Astrocyte (in vitro differentiated cells and primary cell): ENCODE measurements around the gene IST1. TPM values are rescaled to one million over a fixed set of nuclear protein-coding genes. Genes with fewer than 3 reads are reported as not detected.

Source experiments
- DNase-seq: peaks from one replicate; pipeline ENCODE4 v3.0.0-alpha.2; 2010; ENCODE audit warnings: low read depth
- FAIRE-seq: peaks from 2 replicates; lab custom pipeline; 2011; peaks lifted over from hg19 to GRCh38; lab: Jason Lieb, UNC
- H2AFZ ChIP-seq: 2 replicates; pipeline ENCODE4 v1.6.0; 2012; ENCODE audit warnings: low read depth, low read length, inconsistent platforms
- H3K27ac ChIP-seq: 2 replicates; pipeline ENCODE4 v1.5.1; 2011; ENCODE audit warnings: low read depth, low read length, inconsistent platforms
- H3K27me3 ChIP-seq: 2 replicates; pipeline ENCODE4 v1.6.0; 2011; ENCODE audit warnings: low read length, inconsistent platforms; ENCODE audit not compliant: insufficient read depth
- H3K36me3 ChIP-seq: 2 replicates; pipeline ENCODE4 v1.5.1; 2011; ENCODE audit warnings: low read length, inconsistent platforms; ENCODE audit not compliant: insufficient read depth
- H3K4me1 ChIP-seq: 2 replicates; pipeline ENCODE4 v1.5.1; 2011; ENCODE audit warnings: low read length, inconsistent platforms; ENCODE audit not compliant: insufficient read depth
- H3K4me2 ChIP-seq: 2 replicates; pipeline ENCODE4 v1.6.0; 2012; ENCODE audit warnings: low read length, inconsistent platforms
- H3K4me3 ChIP-seq: 2 replicates; pipeline ENCODE4 v1.5.1; 2011; ENCODE audit warnings: low read depth, mild to moderate bottlenecking, low read length, inconsistent platforms; ENCODE audit not compliant: insufficient read depth
- H3K79me2 ChIP-seq: 2 replicates; pipeline ENCODE4 v1.6.0; 2012; ENCODE audit warnings: mild to moderate bottlenecking, low read length, inconsistent platforms; ENCODE audit not compliant: insufficient read depth
- H3K9ac ChIP-seq: 2 replicates; pipeline ENCODE4 v1.6.0; 2012; ENCODE audit warnings: mild to moderate bottlenecking, low read length, inconsistent platforms
- H3K9me3 ChIP-seq: 2 replicates; pipeline ENCODE4 v1.5.1; 2012; ENCODE audit warnings: low read depth, mild to moderate bottlenecking, low read length, inconsistent platforms; ENCODE audit not compliant: insufficient read depth
- H4K20me1 ChIP-seq: 2 replicates; pipeline ENCODE4 v1.6.0; 2012; ENCODE audit warnings: low read length, inconsistent platforms; ENCODE audit not compliant: insufficient read depth
- H3K27ac Mint-ChIP-seq: one replicate; pipeline ENCODE4 v1.8.0; 2021; ENCODE audit warnings: mild to moderate bottlenecking, mixed read lengths; ENCODE audit not compliant: unreplicated experiment
- H3K27me3 Mint-ChIP-seq: one replicate; pipeline ENCODE4 v1.8.0; 2021; ENCODE audit warnings: low read depth, mixed read lengths; ENCODE audit not compliant: unreplicated experiment
- H3K36me3 Mint-ChIP-seq: one replicate; pipeline ENCODE4 v1.8.0; 2021; ENCODE audit warnings: low read depth, mixed read lengths; ENCODE audit not compliant: unreplicated experiment
- H3K4me1 Mint-ChIP-seq: one replicate; pipeline ENCODE4 v1.8.0; 2021; ENCODE audit warnings: low read depth, mixed read lengths; ENCODE audit not compliant: unreplicated experiment
- H3K4me3 Mint-ChIP-seq: one replicate; pipeline ENCODE4 v1.8.0; 2021; ENCODE audit warnings: mild to moderate bottlenecking, moderate library complexity, mixed read lengths; ENCODE audit not compliant: unreplicated experiment
- H3K9me3 Mint-ChIP-seq: one replicate; pipeline ENCODE4 v1.8.0; 2021; ENCODE audit warnings: mild to moderate bottlenecking, mixed read lengths; ENCODE audit not compliant: unreplicated experiment
- CTCF ChIP-seq: IDR thresholded peaks from 2 replicates; pipeline ENCODE4 v1.5.1; 2011; ENCODE audit warnings: low read depth, mild to moderate bottlenecking, inconsistent platforms, low read length, moderate library complexity; ENCODE audit not compliant: insufficient read depth
- EZH2 ChIP-seq: IDR thresholded peaks from 2 replicates; pipeline ENCODE4 v1.6.1; 2012; ENCODE audit warnings: mild to moderate bottlenecking, low read length, inconsistent platforms; ENCODE audit not compliant: insufficient read depth
- total RNA-seq: library from RNA; stranded (reverse); gene quantifications from 2 replicates; pipeline ENCODE4 v1.2.1, GENCODE V29; 2021

IST1 gene
- total RNA-seq, 1 donor from 2014 or later = 241 TPM

- no peaks in the 10 kb centered on the region for H3K36me3 ChIP-seq
- H3K27ac ChIP-seq = no peak overlapping the region
- TF ChIP-seq CTCF = no peak
- no peak for TF ChIP-seq EZH2
- H3K9ac ChIP-seq = no peak overlapping the region
- H3K27ac Mint-ChIP-seq = no peak overlapping the region
- no peaks in the 10 kb centered on the region for H3K27me3 Mint-ChIP-seq
- H3K4me3 ChIP-seq = no peak overlapping the region
- H3K36me3 Mint-ChIP-seq = no peaks in the 10 kb centered on the region
- no peaks in the 10 kb centered on the region for H3K9me3 Mint-ChIP-seq
- DNase-seq = no peak
- H4K20me1 ChIP-seq = no peaks in the 10 kb centered on the region
- no peaks in the 10 kb centered on the region for H3K9me3 ChIP-seq
- H3K27me3 ChIP-seq = no peaks in the 10 kb centered on the region
- FAIRE-seq = no peak
- no peaks in the 10 kb centered on the region for H3K4me1 ChIP-seq
- no peak overlapping the region for H3K4me2 ChIP-seq
- peaks cover 6% of the 10 kb centered on the region for H3K4me1 Mint-ChIP-seq
- no peak overlapping the region for H2AFZ ChIP-seq
- H3K4me3 Mint-ChIP-seq = no peak overlapping the region
- H3K79me2 ChIP-seq = no peaks in the 10 kb centered on the region
These were observed 61.2 kb downstream of the IST1 start for GRCh38 chr16:71956486-71956885.

DNA sequence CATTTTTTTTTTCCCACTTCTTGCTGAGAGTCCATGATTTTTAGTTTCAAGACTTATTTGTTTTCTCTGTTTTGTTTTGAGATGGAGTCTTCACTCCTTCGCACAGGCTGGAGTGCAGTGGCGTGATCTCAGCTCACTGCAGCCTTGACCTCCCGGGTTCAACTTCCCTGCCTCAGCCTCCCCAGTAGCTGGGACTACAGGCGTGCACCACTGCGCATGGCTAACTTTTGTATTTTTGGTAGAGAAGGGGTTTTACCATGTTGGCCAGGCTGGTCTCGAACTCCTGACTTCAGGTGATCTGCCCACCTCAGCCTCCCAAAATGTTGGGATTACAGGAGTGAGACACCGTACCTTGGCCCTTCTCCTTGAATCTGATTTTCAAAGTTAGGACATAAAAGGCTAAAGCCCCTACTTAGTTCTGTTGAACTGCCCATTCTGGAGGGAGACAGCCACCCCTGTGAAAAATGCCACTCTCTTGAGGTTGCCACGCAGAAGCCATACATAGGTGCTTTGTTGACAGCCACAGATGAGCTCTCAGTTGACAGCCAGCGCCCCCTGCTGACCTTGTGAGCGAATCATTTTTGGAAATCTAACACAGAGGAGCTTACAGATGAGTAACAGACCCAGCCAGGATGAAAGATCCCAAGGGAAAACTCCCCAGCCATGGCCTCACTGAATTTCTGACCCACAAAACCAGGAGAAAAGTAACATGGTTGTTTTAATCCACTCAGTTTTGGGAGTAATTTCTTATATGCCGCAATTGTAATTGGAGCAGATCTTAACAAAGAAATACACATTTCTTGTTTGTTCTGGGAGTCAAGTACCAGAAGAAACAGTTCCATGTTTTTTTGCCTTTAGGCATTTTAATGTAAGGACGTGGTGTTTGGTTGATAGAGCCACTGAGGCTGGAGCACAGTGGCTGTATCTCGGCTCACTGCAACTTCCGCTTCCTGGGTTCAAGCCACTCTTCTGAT lies 66.0 kb downstream of the IST1 start:
- DNase-seq = peak; percentile 53
- peak overlapping the region; percentile 67 for H2AFZ ChIP-seq
- no peak for FAIRE-seq

More for the DNA sequence above, 66.0 kb downstream of the IST1 start:
- Histone ChIP-seq H4K20me1 (no peaks in the 10 kb centered on the region), H3K9me3 (no peaks in the 10 kb centered on the region), H3K27me3 (no peaks in the 10 kb centered on the region), H3K4me2 (no peak overlapping the region), H3K4me1 (no peaks in the 10 kb centered on the region), H3K79me2 (no peaks in the 10 kb centered on the region), H3K9ac (no peak overlapping the region), H3K36me3 (no peaks in the 10 kb centered on the region), H3K4me3 (no peak overlapping the region), H3K27ac (no peak overlapping the region)
- Mint-ChIP-seq H3K36me3 (no peaks in the 10 kb centered on the region), H3K4me3 (no peak overlapping the region), H3K4me1 (peaks cover 2% of the 10 kb centered on the region), H3K9me3 (no peaks in the 10 kb centered on the region), H3K27ac (no peak overlapping the region), H3K27me3 (no peaks in the 10 kb centered on the region)
- no peak for TF ChIP-seq EZH2
- peak; percentile 72 for TF ChIP-seq CTCF
